GM19438 (cell line): Measurements from ENCODE around the gene FOXF2.
"Not testable (repeated sequence)": the region's sequence is repeated elsewhere in the genome, so short reads cannot be mapped to it uniquely, and the experiment has no call there.

Source experiments
- ATAC-seq: cut with Tn5 transposase; IDR thresholded peaks from one replicate; pipeline ENCODE4 v1.9.1; 2021; ENCODE audit warnings: low read depth; ENCODE audit not compliant: unreplicated experiment

The FOXF2 gene

GRCh38 chr6:1389369-1390132 lies at the start of gene FOXF2:
Gene FOXF2 (plus strand): TSS chr6:1389576. CDS start chr6:1389948, 372 bp downstream.
- no peak for ATAC-seq

- no peak for ATAC-seq
Observed at GRCh38 chr6:1346101-1346500, 43.3 kb upstream of the FOXF2 start.

- no peak for ATAC-seq
Observed at GRCh38 chr6:1346558-1347091, 42.8 kb upstream of the FOXF2 start.

- no peak for ATAC-seq
Observed at GRCh38 chr6:1347161-1347560, 42.2 kb upstream of the FOXF2 start.

- ATAC-seq: no peak
Observed at GRCh38 chr6:1348675-1349074, 40.7 kb upstream of the FOXF2 start.

GRCh38 chr6:1349655-1350054 lies 39.7 kb upstream of the FOXF2 start:
- no peak for ATAC-seq

- no peak for ATAC-seq
Observed at GRCh38 chr6:1351381-1352008, 37.9 kb upstream of the FOXF2 start.

- not testable (repeated sequence) for ATAC-seq
Observed at GRCh38 chr6:1355068-1355467, 34.3 kb upstream of the FOXF2 start.

- not testable (repeated sequence) for ATAC-seq
Observed at GRCh38 chr6:1361717-1362116, 27.7 kb upstream of the FOXF2 start.

GRCh38 chr6:1362643-1363042 lies 26.7 kb upstream of the FOXF2 start:
- no peak for ATAC-seq

- ATAC-seq: no peak
Observed at GRCh38 chr6:1363298-1363697, 26.1 kb upstream of the FOXF2 start.

- ATAC-seq: no peak
Observed at GRCh38 chr6:1363729-1364572, 25.4 kb upstream of the FOXF2 start.

- ATAC-seq: no peak
Observed at GRCh38 chr6:1364791-1365190, 24.6 kb upstream of the FOXF2 start.

GRCh38 chr6:1365686-1366085 lies 23.7 kb upstream of the FOXF2 start:
- ATAC-seq: no peak

- no peak for ATAC-seq
Observed at GRCh38 chr6:1367771-1368170, 21.6 kb upstream of the FOXF2 start.

- ATAC-seq: no peak
Observed at GRCh38 chr6:1368940-1369339, 20.4 kb upstream of the FOXF2 start.

- ATAC-seq: not testable (repeated sequence)
Observed at GRCh38 chr6:1369695-1370094, 19.7 kb upstream of the FOXF2 start.

GRCh38 chr6:1371933-1372332 lies 17.4 kb upstream of the FOXF2 start:
- ATAC-seq: no peak

GRCh38 chr6:1372690-1373089 lies 16.7 kb upstream of the FOXF2 start:
- no peak for ATAC-seq

GRCh38 chr6:1376653-1377052 lies 12.7 kb upstream of the FOXF2 start:
- ATAC-seq: no peak

GRCh38 chr6:1377526-1377925 lies 11.8 kb upstream of the FOXF2 start:
- ATAC-seq: no peak
